HG03575 (cell line): ENCODE data around the gene APH1B.
"Not testable (repeated sequence)": the region's sequence is repeated elsewhere in the genome, so short reads cannot be mapped to it uniquely, and the experiment has no call there.

Source experiments
- ATAC-seq: cut with Tn5 transposase; IDR thresholded peaks from one replicate; pipeline ENCODE4 v1.9.1; 2021; ENCODE audit not compliant: unreplicated experiment, insufficient number of reproducible peaks, low FRiP score; ENCODE audit errors: extremely low read depth

Gene APH1B

GRCh38 chr15:63277038-63277892 lies at the start of gene APH1B:
Gene APH1B, plus strand, starts transcription at chr15:63277605. Its CDS starts 19 bp downstream, at chr15:63277624.
- no peak for ATAC-seq

- no peak for ATAC-seq
Observed at GRCh38 chr15:63227689-63228088, 49.7 kb upstream of the APH1B start.

GRCh38 chr15:63231206-63231605 lies 46.2 kb upstream of the APH1B start:
- ATAC-seq = no peak

- no peak for ATAC-seq
Observed at GRCh38 chr15:63231706-63232105, 45.7 kb upstream of the APH1B start.

- no peak for ATAC-seq
Observed at GRCh38 chr15:63232405-63232804, 45.0 kb upstream of the APH1B start.

GRCh38 chr15:63232943-63233342 lies 44.5 kb upstream of the APH1B start:
- ATAC-seq = no peak

- ATAC-seq = no peak
Observed at GRCh38 chr15:63233667-63234423, 43.6 kb upstream of the APH1B start.

GRCh38 chr15:63234451-63234870 lies 42.9 kb upstream of the APH1B start:
- no peak for ATAC-seq

- ATAC-seq = no peak
Observed at GRCh38 chr15:63236272-63236671, 41.1 kb upstream of the APH1B start.

- ATAC-seq = not testable (repeated sequence)
Observed at GRCh38 chr15:63237086-63237485, 40.3 kb upstream of the APH1B start.

- no peak for ATAC-seq
Observed at GRCh38 chr15:63238171-63238570, 39.2 kb upstream of the APH1B start.

GRCh38 chr15:63238796-63239195 lies 38.6 kb upstream of the APH1B start:
- no peak for ATAC-seq

GRCh38 chr15:63240109-63240508 lies 37.3 kb upstream of the APH1B start:
- no peak for ATAC-seq

GRCh38 chr15:63241316-63241715 lies 36.1 kb upstream of the APH1B start:
- no peak for ATAC-seq

- no peak for ATAC-seq
Observed at GRCh38 chr15:63243101-63243500, 34.3 kb upstream of the APH1B start.

GRCh38 chr15:63243776-63244175 lies 33.6 kb upstream of the APH1B start:
- ATAC-seq = no peak

GRCh38 chr15:63244399-63244798 lies 33.0 kb upstream of the APH1B start:
- no peak for ATAC-seq

GRCh38 chr15:63244976-63245645 lies 32.3 kb upstream of the APH1B start:
- ATAC-seq = no peak

- ATAC-seq = no peak
Observed at GRCh38 chr15:63246691-63247469, 30.5 kb upstream of the APH1B start.
